Cortex of kidney (tissue), 1 donor: ENCODE measurements around the gene ABLIM1.

Experiments
- DNase-seq: peaks from one replicate; lab custom pipeline; 2025; lab: John Stamatoyannopoulos, UW

ABLIM1 gene

GRCh38 chr10:114647545-114648138 lies 10.4 kb downstream of the ABLIM1 start:
- DNase-seq, result no peak

GRCh38 chr10:114646426-114646825 lies 11.6 kb downstream of the ABLIM1 start:
- no peak for DNase-seq

GRCh38 chr10:114645706-114646105 lies 12.4 kb downstream of the ABLIM1 start:
- DNase-seq, result no peak

- DNase-seq, result no peak
These were observed 14.9 kb downstream of the ABLIM1 start for GRCh38 chr10:114643158-114643557.

- DNase-seq, result no peak
These were observed 15.3 kb downstream of the ABLIM1 start for GRCh38 chr10:114642729-114643128.

GRCh38 chr10:114638821-114639625 lies 19.1 kb downstream of the ABLIM1 start:
- no peak for DNase-seq

- no peak for DNase-seq
These were observed 22.1 kb downstream of the ABLIM1 start for GRCh38 chr10:114635797-114636550.

GRCh38 chr10:114635101-114635500 lies 23.0 kb downstream of the ABLIM1 start:
- DNase-seq, result no peak

GRCh38 chr10:114634609-114634979 lies 23.5 kb downstream of the ABLIM1 start:
- no peak for DNase-seq

GRCh38 chr10:114632869-114633715 lies 25.0 kb downstream of the ABLIM1 start:
- DNase-seq, result no peak

- no peak for DNase-seq
These were observed 26.2 kb downstream of the ABLIM1 start for GRCh38 chr10:114631666-114632417.

- no peak for DNase-seq
These were observed 26.9 kb downstream of the ABLIM1 start for GRCh38 chr10:114631090-114631665.

- no peak for DNase-seq
These were observed 28.0 kb downstream of the ABLIM1 start for GRCh38 chr10:114629824-114630730.

- DNase-seq, result no peak
These were observed 28.8 kb downstream of the ABLIM1 start for GRCh38 chr10:114629083-114629823.

GRCh38 chr10:114628106-114628505 lies 30.0 kb downstream of the ABLIM1 start:
- no peak for DNase-seq

- DNase-seq, result no peak
These were observed 31.2 kb downstream of the ABLIM1 start for GRCh38 chr10:114626841-114627240.

GRCh38 chr10:114624951-114625780 lies 32.9 kb downstream of the ABLIM1 start:
- no peak for DNase-seq

- no peak for DNase-seq
These were observed 33.7 kb downstream of the ABLIM1 start for GRCh38 chr10:114624422-114624821.
